Endothelial cell of umbilical vein (primary cell): ENCODE measurements around the gene THOC5. TPM values are rescaled to one million over a fixed set of nuclear protein-coding genes. Genes with fewer than 3 reads are reported as not detected.

Experiments
- BruUV-seq: library from RNA; stranded (reverse); fragments of 400-500 nt; replicated peaks from 2 replicates; lab custom pipeline; 2021; lab: Mats Ljungman, UMichigan
- CTCF ChIA-PET: fragments of 300-600, 350-600 bp; sonication (Branson Sonifier 250); formaldehyde crosslinking; loops from one replicate; lab custom pipeline; 2021; ENCODE audit warnings: antibody characterized with exemption, inconsistent platforms; lab: Charles Lee
- POLR2A ChIA-PET: fragments of 300-600, 350-600 bp; sonication (Branson Sonifier 250); formaldehyde crosslinking; loops from one replicate; lab custom pipeline; 2021; ENCODE audit warnings: antibody characterized with exemption, inconsistent platforms; lab: Charles Lee
- DNase-seq: peaks from one replicate; pipeline ENCODE4 v3.0.0-alpha.2; 2011; ENCODE audit warnings: low read depth, low spot score
- FAIRE-seq: peaks from 2 replicates; lab custom pipeline; 2011; peaks lifted over from hg19 to GRCh38; lab: Jason Lieb, UNC
- H2AFZ ChIP-seq: 2 replicates; pipeline ENCODE4 v1.6.0; 2012; ENCODE audit warnings: low read depth, low read length, control low read depth, inconsistent platforms
- H3K27ac ChIP-seq: 2 replicates; pipeline ENCODE4 v1.5.1; 2011; ENCODE audit warnings: low read depth, mild to moderate bottlenecking, control low read depth, low read length, moderate library complexity; ENCODE audit not compliant: insufficient read depth
- H3K27me3 ChIP-seq, 2 experiments: 2 replicates each; pipeline versions ENCODE4 v1.6.0 to v1.6.1; 2011; ENCODE audit warnings: low read length in 2 of 2, mixed read lengths in 1 of 2; ENCODE audit not compliant: control insufficient read depth in 2 of 2, insufficient read depth in 2 of 2
- H3K36me3 ChIP-seq, 2 experiments: 2 replicates in 1 of 2; 3 replicates in 1 of 2; pipeline ENCODE4 v1.5.1; 2011; ENCODE audit warnings: low read length in 2 of 2, mild to moderate bottlenecking in 1 of 2, moderate library complexity in 1 of 2; ENCODE audit not compliant: control insufficient read depth in 2 of 2, insufficient read depth in 2 of 2; ENCODE audit errors: extremely low read depth in 1 of 2
- H3K4me1 ChIP-seq: 3 replicates; pipeline ENCODE4 v1.5.1; 2011; ENCODE audit warnings: mild to moderate bottlenecking, low read length; ENCODE audit not compliant: control insufficient read depth, insufficient read depth; ENCODE audit errors: extremely low read depth
- H3K4me2 ChIP-seq: 2 replicates; pipeline ENCODE4 v1.6.1; 2011; ENCODE audit warnings: low read length, control low read depth, mixed read lengths; ENCODE audit not compliant: insufficient read depth
- H3K4me3 ChIP-seq, 3 experiments: fragments of 200-600 bp in 1 of 3; sonication (generic), shearing (Covaris generic) in 1 of 3; replicated peaks in 1 of 3; 2 replicates each; pipeline ENCODE4 v1.5.1; 2011 to 2016; ENCODE audit warnings: control low read depth in 3 of 3, low read length in 3 of 3, mild to moderate bottlenecking in 2 of 3, inconsistent platforms in 1 of 3, low read depth in 1 of 3, moderate library complexity in 1 of 3; ENCODE audit not compliant: insufficient read depth in 1 of 3
- H3K79me2 ChIP-seq: 2 replicates; pipeline ENCODE4 v1.6.0; 2012; ENCODE audit warnings: low read length, inconsistent platforms; ENCODE audit not compliant: control insufficient read depth, insufficient read depth
- H3K9ac ChIP-seq: replicated peaks from 2 replicates; pipeline ENCODE3; 2011; ENCODE audit warnings: low read length, control low read depth; ENCODE audit not compliant: insufficient read depth; ENCODE audit errors: extremely low read depth
- H3K9me1 ChIP-seq: replicated peaks from 3 replicates; pipeline ENCODE4 v1.6.0; 2011; ENCODE audit warnings: mild to moderate bottlenecking, low read length; ENCODE audit not compliant: control insufficient read depth, insufficient read depth; ENCODE audit errors: extremely low read depth
- H3K9me3 ChIP-seq: replicated peaks from 2 replicates; pipeline ENCODE4 v1.5.1; 2012; ENCODE audit warnings: low read length, inconsistent platforms; ENCODE audit not compliant: control insufficient read depth, insufficient read depth
- H4K20me1 ChIP-seq: replicated peaks from 2 replicates; pipeline ENCODE3; 2011; ENCODE audit warnings: mild to moderate bottlenecking, low read length; ENCODE audit not compliant: control insufficient read depth, insufficient read depth; ENCODE audit errors: extremely low read depth
- CTCF ChIP-seq, 2 donors: IDR thresholded peaks; 1 replicate in 1 of 2; 2 replicates in 1 of 2; pipeline ENCODE4 v1.5.1; 2011; ENCODE audit warnings: low read length in 2 of 2, mild to moderate bottlenecking in 2 of 2, moderate library complexity in 2 of 2, control low read depth in 1 of 2, inconsistent platforms in 1 of 2, low read depth in 1 of 2; ENCODE audit not compliant: insufficient read depth in 1 of 2; ENCODE audit errors: extremely low read depth in 1 of 2
- EZH2 ChIP-seq: IDR thresholded peaks from 2 replicates; pipeline ENCODE4 v1.6.1; 2012; ENCODE audit warnings: borderline replicate concordance, low read depth, mild to moderate bottlenecking, moderate library complexity, low read length, inconsistent platforms; ENCODE audit not compliant: severe bottlenecking
- FOS ChIP-seq: IDR thresholded peaks from 2 replicates; pipeline ENCODE4 v1.6.1; 2011; ENCODE audit warnings: mild to moderate bottlenecking, low read length, moderate library complexity, borderline replicate concordance; ENCODE audit not compliant: insufficient read depth
- GATA2 ChIP-seq: IDR thresholded peaks from 2 replicates; pipeline ENCODE4 v1.7.0; 2011; ENCODE audit warnings: low read depth, mild to moderate bottlenecking, moderate library complexity, mixed read lengths, low read length; ENCODE audit not compliant: insufficient read length, insufficient read depth
- JUN ChIP-seq: IDR thresholded peaks from 2 replicates; pipeline ENCODE4 v1.6.1; 2011; ENCODE audit warnings: borderline replicate concordance, low read depth; ENCODE audit not compliant: insufficient read length, insufficient read depth
- MAX ChIP-seq: IDR thresholded peaks from 2 replicates; pipeline ENCODE4 v1.6.1; 2011; ENCODE audit not compliant: insufficient read depth, insufficient read length
- MYC ChIP-seq: IDR thresholded peaks from one replicate; pipeline ENCODE4 v1.6.1; 2011; ENCODE audit warnings: mild to moderate bottlenecking, low read depth, low read length
- POLR2A ChIP-seq: IDR thresholded peaks from 2 replicates; pipeline ENCODE4 v1.6.1; 2012; ENCODE audit warnings: low read depth, mild to moderate bottlenecking, control low read depth, low read length
- POLR2AphosphoS5 ChIP-seq: IDR thresholded peaks from 2 replicates; pipeline ENCODE4 v1.6.1; 2012; ENCODE audit warnings: low read depth, mild to moderate bottlenecking, control low read depth, low read length, moderate library complexity; ENCODE audit not compliant: insufficient read depth
- dilution Hi-C: fragments of 300-500 bp; cut with MboI; formaldehyde crosslinking; loops from one replicate; pipeline ENCODE4 v1.15.0; 2019; ENCODE audit warnings: low sequenced_read_pairs; ENCODE audit not compliant: extremely low pct_ligation_motif_present
- intact Hi-C: fragments of 100-400 bp; cut with micrococcal nuclease; formaldehyde crosslinking; loops from one replicate; pipeline ENCODE4 v1.10.0; 2022
- polyA plus RNA-seq, 4 experiments: library from polyadenylated mRNA; depleted of rRNA in 3 of 4; stranded (reverse) in 3 of 4; unstranded in 1 of 4; fragments of >200 nt; gene quantifications; 2 replicates each; pipeline versions ENCODE4 v1.2.1 to v1.2.3, GENCODE V29; 2011 to 2012; ENCODE audit warnings: missing spikeins in 1 of 4
- total RNA-seq: library from RNA; stranded (reverse); gene quantifications from 2 replicates; pipeline ENCODE4 v1.2.3, GENCODE V29; 2021

The THOC5 gene
- total and polyA plus RNA-seq, 2 donors (not counting 3 experiments of a cell fraction or from before 2014, with no cell fraction given), result 35.0 to 82.9 TPM

GRCh38 chr22:29563652-29564460 is 10.3 kb upstream of the THOC5 start:
- DNase-seq (no peak), FAIRE-seq (no peak)
- Histone ChIP-seq H3K4me2 (no peak overlapping the region), H3K79me2 (no peaks in the 10 kb centered on the region), H3K9ac (no peak overlapping the region), H3K9me3 (no peaks in the 10 kb centered on the region), H3K9me1 (no peaks in the 10 kb centered on the region), H3K4me1 (no peaks in the 10 kb centered on the region), H4K20me1 (no peaks in the 10 kb centered on the region), H2AFZ (no peak overlapping the region), H3K27ac (no peak overlapping the region), H3K36me3 (peaks cover 7 to 17% of the 10 kb centered on the region in 2 experiments), H3K27me3 (no peaks in the 10 kb centered on the region), H3K4me3 (no peak overlapping the region)
- dilution Hi-C loops (no loop called here), intact Hi-C loops (no loop called here)
- ChIA-PET CTCF (interaction anchor here (1.8 kb wide), 1 partner anchor 10 kb away, joined by 7 read pairs; the partner anchor contains the start of gene THOC5), POLR2A (no interaction called here)
- BruUV-seq, result no TSS peak
- TF ChIP-seq JUN (no peak), POLR2AphosphoS5 (no peak), GATA2 (no peak), MYC (no peak), MAX (no peak), POLR2A (no peak), EZH2 (no peak), FOS (no peak), CTCF (IDR thresholded peaks at IDR 0.05; ENCODE audit: extremely low read depth in 1 of 2, insufficient read depth in 1 of 2, low read depth in 1 of 2, low read length in 2 of 2) (no peak)
